Left colon (tissue), 2 donors: ENCODE results near the gene NANOS3. TPM values are rescaled to one million over a fixed set of nuclear protein-coding genes. Genes with fewer than 3 reads are reported as not detected.
A peak's percentile ranks its signal among the peaks of the same experiment; 100 is the strongest.

Experiments used
- ATAC-seq: fragments of 200-7000 bp; cut with Tn5 transposase; one replicate; pipeline ENCODE4 v1.9.1; 2020; ENCODE audit warnings: mild to moderate bottlenecking, moderate library complexity
- DNase-seq, 2 donors: peaks; one replicate each; pipeline ENCODE4 v3.0.0-alpha.2; 2020
- intact Hi-C, 2 donors: fragments of 100-400 bp; cut with DNase I in 1 of 2; cut with micrococcal nuclease in 1 of 2; formaldehyde crosslinking; loops; one replicate each; pipeline versions ENCODE4 v1.11.2 to v1.14.0; 2022; cut with DNase I, micrococcal nuclease
- total RNA-seq, 2 donors: library from RNA; stranded (reverse); fragmentation: NEBNext Ultra II Directional; extraction: Animal tissue kit (Norgen Biotek cat#: 25700); gene quantifications; one replicate each; pipeline ENCODE4 v1.2.1, GENCODE V29; 2021
- donor health status: DM: no; HTN: no; CAD: no.
- donor health status: DM: yes; HTN: yes; CAD: no.

Gene NANOS3
- total RNA-seq, 2 donors from 2014 or later: 0.56 TPM; not detected in 1

DNA sequence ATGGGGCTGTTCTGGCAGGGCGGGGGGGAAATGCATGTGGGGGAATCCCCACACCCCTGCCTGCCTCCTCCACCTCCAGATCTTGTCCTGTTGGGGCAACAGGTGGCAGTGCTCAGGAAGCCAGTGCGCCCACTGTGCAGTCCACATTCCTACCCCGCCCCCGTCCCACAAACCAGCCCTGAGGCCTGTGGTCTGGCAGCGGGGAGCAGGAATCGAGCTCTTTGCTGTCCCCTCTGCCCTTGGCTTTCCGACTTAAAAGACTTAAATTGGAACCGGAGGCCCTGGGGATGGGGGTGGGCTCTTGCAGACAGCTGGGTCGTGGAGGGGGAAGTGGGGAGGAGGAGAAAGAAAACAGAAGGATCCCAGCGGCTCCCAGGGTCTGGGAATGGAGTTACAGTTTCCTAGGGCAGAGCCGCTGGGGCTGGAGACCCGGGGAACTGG lies 4.3 kb downstream of the NANOS3 start:
- ATAC-seq (no peak), DNase-seq (peak in 1 of 2 donors; percentile 24)
- intact Hi-C loops: loop anchor here in 1 of 2 donors (2.0 kb wide), 1 partner anchor 194 kb away; no protein-coding TSS in a partner anchor

DNA sequence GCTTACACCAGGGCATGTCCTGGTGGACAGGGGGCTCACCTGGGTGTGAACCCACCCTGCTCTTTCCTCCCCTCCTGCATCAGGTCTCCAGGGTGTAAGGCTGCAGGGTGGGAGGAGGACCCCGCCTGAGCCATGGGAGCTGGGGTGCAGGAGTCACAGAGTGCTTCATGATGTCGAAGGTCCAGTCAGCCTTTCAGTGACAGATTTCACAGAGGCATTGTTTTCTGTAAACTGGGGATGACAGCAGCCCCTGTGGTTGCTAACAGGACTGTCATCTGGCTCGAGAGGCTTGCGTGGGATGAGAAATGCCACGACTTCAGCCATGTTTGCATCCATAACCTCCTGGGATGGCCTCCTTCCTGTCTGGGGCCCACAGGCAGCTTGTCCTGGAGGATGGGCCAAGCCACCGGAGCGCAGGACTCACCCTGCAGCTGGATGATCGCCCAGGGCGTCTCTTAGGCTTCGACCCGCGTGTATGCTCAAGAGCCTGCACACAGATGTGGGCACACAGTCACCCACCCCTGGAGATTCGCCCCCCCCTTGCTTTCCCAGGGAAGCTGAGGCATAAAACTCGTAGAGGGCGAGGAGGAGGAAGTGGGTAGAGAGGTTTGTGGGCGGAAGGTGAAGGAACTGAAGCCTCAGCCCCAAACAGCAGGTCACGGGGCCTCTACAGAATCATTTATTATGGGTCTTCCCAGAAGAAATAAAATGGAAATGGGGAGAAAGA lies 4.9 kb downstream of the NANOS3 start:
- DNase-seq (peak in 1 of 2 donors; percentile 67), ATAC-seq (peak; percentile 13)
- intact Hi-C loops: loop anchor here in 1 of 2 donors (2.0 kb wide), 1 partner anchor 193 kb away; no protein-coding TSS in a partner anchor

DNA sequence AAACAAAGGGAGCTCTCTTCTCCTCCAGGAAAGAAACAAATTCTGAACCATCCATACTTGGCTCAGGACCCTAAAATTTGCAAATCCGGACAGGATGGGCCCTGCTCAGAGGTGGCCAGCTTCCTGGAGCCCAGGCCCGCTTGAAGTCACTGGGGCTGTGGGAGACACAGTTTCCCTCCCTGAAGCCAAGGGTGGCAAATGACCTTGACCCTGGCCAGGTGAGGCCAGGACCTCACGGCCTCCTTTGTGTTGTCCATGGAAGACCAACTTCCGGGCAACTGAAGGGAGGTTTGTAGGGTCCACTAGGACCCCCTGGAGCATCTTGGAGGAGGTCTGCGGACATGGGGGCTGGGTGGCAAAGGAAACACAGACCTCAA lies 5.5 kb downstream of the NANOS3 start:
- ATAC-seq (no peak), DNase-seq (no peak)
- intact Hi-C loops: no loop called here

DNA sequence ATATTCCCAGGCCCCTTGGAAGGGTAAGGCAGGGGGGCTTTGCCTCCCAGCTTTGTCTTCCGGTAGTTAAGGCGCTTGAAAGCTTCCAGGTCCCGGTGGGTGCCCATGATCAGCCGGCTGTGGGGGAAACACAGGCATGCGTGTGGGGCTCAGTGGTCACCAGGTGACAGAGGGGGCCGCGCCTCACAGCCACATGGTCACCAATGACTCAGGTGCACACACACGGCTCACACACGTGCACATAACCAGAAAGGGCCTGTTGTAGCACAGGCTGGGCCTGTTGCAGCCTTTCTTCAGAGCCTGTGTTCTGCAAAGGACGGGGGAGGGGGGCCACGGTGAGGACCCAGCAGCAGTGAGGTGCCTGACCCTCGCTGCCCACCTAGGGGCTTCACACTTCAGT lies 5.9 kb downstream of the NANOS3 start:
- ATAC-seq (no peak), DNase-seq (no peak)
- intact Hi-C loops: no loop called here

DNA sequence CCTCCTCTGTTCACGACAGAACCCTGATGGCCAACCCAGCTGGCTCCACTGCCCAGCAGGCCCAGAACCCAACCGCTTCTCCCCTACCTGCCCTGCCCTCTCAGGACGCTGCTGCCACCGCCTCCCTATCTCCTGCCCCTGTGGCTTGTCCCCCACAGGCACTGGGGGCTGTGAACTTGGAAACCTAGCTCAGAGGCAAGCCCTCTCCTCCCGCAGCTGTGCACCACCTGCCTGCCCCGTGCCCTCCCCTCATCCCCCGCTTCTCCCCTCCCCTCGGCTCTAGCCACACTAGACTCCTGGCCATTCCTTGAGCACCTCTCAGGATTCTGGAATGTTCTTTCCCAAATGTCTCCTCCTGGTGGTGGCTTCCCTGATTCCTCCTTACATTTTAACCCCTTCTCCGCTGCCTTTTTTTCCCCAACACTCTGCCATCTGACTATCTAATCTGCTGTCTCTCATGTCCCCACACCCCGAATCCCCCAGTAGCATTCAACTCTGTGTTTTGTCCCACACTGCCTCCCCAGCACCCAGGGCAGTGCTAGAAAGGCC lies 6.7 kb downstream of the NANOS3 start:
- ATAC-seq (no peak), DNase-seq (no peak)
- intact Hi-C loops: no loop called here

DNA sequence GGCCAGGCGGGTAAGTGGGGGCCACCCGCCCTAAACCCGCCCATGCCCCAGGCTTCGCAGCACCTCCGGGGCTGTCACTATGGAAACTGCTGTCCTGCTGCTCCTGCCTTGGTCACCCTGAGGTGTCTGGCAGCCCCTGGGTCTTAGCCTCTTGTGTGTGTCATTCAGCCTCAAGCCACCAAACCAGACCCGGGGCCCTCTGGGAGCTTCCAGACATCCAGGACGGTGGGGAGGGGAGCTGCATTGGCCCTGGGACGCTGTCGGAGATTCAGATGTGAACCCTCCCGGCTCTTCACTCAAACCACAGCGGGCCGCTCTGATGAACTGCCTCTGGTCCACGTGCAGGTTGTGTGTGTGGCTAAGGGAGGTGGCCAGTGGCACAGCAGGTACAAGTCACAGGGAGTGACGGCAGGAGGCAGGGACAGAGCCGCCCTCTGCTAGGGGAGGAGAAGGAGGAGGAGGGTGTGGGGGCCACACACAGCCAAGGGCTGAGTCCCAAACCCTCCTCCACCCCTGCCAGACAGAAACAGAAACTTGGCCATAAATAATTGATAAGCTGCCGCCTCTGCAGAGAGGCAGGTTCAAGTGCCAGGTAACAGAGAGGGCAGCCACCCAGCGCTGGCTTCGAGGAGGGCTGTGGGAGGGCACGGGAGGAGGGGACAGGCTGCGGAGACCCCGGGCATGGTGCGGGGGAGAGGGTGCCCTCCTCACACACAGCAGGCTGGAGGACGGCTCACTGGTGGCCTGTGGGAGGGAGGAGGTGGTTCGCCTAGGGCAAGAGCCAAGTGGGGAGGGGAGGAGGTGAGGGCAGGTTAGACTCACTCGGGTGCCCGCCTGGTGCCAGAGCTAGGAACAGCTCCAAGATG lies 8.0 kb downstream of the NANOS3 start:
- DNase-seq (peak; percentile 69 to 89), ATAC-seq (peak; percentile 61)
- intact Hi-C loops: no loop called here

DNA sequence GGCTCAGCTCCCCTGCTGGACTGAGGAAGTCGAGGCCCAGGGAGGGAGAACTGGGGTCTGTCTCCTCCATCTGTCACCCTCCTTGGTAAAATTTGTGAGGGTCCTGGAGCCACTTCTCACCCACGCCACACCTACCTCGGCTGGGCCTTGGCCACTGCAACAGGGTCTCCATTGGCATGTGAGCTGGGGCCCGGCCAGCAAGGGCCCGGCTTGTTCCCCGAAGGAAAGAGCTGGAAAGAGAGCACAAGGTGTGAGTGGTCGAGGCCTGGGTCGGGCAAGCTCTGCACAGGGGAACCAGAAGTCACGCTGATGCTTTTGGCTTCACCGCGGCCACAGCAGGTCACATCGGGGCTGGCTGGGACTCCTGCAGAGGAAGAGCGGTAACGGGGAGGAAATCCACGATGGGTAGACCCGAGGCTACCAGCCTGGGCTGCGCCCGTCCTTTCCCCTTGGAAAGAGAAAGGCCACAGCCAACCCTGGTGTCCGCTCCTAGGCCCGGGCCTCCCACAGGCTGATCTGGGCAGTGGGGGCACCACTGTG lies 9.0 kb downstream of the NANOS3 start:
- DNase-seq (peak in 1 of 2 donors; percentile 16), ATAC-seq (no peak)
- intact Hi-C loops: no loop called here

DNA sequence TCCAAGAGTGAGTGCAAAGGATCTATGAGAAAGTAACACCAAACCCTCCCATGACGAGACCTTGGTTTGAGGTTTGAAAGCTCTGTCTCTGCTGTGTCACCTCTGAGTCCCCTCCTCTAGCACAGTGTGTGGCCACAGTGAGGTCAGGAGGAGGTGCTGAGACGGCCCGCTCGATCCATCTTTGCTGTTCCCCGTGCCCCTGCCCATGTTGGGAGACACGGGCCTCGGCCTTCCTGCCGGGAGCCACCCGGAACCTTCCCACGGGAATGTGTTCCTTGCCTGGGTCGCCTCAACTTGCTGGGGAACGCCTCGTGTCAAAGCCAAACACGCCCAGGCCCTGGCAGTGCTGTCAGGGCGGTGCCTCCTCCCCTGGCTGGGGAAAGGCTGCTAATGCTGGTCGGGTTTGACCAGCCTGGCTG lies 10.1 kb downstream of the NANOS3 start:
- ATAC-seq (peak; percentile 61), DNase-seq (peak; percentile 78 to 85)
- intact Hi-C loops: no loop called here

DNA sequence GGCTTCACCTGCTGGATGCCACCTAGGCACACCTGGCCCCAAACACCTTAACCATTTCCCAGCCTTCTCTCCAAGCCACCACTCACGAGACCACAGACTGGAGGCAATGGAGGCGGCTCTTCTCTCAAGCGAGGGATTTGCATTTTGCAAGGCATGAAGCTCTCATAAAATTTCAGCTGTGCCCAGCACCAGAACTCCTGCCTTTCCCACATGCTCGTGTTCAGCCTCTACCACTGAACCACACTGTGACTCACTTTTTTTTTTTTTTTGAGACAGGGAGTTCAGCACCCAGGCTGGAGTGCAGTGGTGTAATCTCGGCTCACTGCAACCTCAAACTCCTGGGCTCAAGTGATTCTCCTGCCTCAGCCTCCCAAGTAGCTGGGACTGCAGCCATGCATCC lies 10.6 kb downstream of the NANOS3 start:
- intact Hi-C loops: no loop called here
- peak; percentile 9 for ATAC-seq
- DNase-seq: no peak

DNA sequence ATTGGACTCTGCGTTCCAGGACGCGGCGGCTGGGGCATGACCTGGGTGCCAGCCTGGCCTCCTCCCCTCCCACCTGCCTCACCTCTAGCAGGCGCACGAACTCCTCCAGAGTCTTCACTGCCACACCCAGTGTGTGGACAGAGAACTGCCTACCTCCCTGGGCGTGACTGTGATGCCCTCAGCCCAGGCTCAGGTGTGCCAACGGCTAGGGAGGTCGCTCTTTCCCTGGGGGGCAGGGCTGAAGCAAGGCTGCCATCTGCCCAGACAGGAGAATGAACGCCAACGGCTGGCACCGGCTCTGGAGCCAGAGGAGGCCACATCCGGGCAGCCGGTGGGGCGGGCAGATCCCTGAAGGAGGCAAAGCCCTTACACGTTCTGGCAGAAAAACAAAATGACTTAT lies 11.3 kb downstream of the NANOS3 start:
- ATAC-seq: peak; percentile 76
- peak; percentile 79 to 90 for DNase-seq
- intact Hi-C loops: no loop called here

DNA sequence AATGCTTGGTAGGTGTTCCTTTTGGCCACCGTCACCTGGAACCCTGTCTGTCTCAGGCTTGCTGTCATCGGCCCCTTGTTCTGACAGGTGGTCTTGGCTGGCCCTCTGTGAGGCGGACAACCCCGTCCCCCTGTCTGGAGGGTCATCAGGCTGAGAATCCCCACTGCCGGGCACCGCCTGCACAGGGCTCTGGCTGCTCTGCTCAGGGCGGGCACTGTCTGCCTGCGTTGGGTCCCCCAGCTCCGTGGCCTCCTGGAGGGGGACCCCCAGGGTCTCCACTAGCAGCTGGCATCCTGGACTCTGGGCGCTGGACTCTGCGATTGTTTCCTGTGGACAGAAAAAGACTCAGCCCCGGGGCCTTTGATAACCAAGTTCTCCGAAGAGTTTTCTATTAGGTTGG lies 13.2 kb downstream of the NANOS3 start:
- intact Hi-C loops: no loop called here
- ATAC-seq: no peak
- DNase-seq: no peak

DNA sequence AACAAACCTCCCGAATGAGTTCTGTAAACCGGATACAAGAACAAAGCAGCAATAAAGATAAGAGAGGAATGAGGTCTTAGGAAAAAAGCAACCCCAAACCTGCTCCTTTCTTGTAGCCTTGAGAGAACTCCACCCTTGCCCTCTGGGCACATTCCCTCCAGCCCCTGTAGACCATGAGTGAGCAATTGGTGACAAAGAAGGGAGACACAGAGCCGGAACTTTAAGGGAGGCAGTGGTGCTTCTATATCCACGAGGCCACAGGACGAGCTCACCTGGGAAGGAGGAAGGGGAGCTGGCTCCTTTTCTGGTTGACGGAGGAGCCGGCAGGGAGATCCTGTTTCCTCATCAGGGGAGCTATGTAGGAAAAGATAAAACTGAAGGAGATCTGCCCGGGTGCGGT lies 15.9 kb downstream of the NANOS3 start:
- intact Hi-C loops: no loop called here
- ATAC-seq (peak; percentile 29), DNase-seq (peak; percentile 27 to 53)

DNA sequence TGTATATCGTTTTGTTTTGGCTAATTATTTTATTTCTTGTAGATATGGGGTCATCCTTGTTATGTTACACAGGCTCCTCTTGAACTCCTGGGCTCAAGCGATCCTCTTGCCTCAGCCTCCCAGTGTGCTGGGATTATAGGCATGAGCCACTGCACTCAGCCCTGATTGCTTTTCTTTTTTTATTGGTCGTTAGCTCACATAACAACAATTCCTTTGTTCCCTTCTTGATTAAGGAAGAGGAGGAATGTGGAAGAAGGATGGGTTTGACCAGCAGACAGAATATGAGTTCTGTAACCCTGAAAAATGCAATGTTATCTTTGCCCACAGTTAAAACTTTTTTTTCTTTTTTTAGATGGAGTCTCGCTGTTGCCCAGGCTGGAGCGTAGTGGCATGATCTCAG lies 17.6 kb downstream of the NANOS3 start:
- intact Hi-C loops: no loop called here
- ATAC-seq: peak; percentile 68
- no peak for DNase-seq

DNA sequence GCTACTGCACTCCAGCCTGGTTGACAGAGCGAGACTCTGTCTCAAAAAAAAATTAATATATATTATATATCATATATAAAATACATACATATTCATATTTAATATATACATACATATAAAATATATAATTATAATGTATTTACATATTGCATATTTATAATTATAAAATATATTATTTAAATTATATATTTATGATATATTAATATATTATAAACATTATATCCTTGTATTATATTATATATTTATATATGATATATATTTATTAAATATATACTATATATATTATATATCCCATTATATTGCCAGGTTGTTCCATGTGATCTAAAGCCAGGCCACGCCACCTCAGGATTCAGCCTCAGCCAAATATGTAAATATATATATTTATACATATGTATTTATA lies 19.3 kb downstream of the NANOS3 start:
- no peak for DNase-seq
- intact Hi-C loops: no loop called here
- ATAC-seq: no peak

DNA sequence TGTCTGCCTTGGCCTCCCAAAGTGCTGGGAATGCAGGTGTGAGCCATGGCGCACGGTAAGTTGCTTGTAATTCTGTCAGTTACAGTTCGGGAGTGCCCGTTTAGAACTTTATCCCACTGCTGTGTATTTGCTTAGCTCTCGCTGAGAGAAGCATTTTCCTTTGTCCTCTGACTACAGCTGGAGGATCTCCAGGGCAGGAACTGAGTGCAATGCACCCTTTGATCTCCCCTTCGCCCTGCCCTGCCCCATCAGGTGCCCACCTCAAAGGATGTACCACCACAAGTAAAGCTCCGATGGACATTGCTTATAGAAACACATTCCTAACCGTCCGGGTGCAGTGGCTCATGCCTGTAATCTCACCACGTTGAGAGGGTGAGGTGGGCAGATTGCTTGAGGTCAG lies 22.5 kb downstream of the NANOS3 start:
- intact Hi-C loops: no loop called here
- peak; percentile 87 for ATAC-seq
- no peak for DNase-seq

DNA sequence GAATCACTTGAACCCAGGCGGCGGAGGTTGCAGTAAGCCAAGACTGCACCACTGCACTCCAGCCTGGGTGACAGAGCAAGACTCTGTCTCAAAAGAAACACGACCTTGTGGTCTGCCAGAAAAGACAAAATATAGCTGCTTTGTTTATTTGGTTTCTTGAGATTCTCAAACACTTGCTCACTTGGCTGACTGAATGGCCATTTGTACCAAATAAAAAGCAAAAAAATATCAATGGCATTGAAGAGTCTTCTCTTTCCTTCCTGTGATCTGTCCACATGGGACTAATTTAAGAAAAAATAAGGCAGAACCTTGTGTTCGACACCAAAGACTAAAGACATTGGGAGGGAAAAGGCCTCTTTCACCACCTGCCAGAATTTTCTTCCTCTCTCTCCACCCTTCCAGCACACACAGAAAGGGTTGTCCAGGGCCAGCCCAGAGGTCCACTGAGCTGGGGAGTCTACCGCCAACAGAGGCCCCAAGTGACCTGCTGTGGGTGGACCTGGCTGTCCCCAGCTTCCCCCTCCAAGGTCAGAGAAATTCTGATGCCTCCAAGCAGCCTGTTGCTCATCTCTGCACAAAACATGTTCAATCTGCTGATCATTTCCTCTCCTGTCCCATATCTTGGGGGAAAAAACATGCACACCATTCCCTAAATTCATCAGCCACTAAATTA lies 23.1 kb downstream of the NANOS3 start:
- ATAC-seq: no peak
- intact Hi-C loops: no loop called here
- DNase-seq: no peak

DNA sequence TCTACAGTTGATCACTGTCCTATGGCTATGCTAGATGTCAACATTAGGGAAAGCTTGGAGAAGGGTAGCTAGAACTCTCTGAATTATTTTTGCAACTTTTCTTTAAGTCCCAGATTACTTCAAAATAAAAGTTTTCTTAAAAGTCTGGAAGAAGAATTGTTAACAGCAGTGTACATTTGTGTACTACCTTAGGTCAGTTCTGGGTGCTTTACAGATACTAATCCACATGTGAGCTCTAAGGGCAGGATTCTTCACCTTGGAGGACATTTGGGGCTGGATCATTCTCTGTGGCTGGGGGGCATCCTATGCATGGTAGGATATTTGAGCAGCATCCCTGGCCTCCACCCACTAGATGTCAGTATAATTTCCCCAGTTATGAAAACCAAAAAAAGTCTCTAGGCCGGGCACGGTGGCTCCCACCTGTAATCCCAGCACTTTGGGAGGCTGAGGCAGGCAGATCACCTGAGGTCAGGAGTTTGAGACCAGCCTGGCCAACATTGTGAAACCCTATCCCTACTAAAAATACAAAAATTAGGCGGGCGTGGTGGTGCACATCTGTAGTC lies 26.1 kb downstream of the NANOS3 start:
- no peak for ATAC-seq
- DNase-seq: no peak
- intact Hi-C loops: no loop called here

DNA sequence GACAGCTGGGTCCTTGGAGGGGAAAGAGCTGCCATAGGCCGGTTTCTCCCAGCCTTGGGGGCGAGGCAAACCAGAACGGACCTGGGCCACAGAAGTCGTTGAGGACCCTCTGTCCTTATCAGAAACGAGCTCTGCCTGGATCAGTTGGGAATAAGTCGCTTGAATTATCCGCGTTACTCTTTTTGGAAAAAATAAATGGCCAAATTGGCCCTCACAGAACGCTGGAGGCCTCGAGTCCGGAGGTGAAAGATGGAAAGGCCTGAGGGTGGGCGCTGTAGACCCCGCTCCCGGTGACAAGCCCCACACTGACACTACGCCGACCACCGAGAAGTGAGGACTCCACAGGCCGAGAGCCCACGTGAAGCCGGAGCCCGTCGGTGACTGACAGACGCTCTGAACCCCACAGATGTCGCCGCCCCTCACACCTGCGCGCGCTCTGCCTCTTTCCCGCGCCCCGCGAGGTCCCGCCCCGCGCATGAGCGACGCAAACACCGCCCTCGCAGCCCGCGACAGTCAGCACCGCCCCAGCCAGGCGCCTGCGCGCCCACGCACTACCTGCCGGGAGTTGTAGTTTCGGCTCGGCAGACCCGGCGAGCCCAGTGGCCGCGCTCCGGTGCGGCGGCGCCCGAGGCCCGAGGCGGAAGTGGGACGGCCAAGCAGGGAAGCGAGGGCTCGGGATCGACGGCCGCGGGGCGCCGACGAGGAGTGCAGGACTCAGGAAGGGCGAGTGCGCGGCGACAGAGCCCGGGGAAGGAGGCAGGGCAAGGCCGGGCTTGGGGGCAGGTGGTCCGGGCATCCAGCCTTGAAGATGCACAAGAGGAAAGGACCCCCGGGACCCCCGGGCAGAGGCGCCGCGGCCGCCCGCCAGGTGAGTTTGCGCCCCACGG lies 28.9 kb downstream of the NANOS3 start, which contains the start of the genes BRME1 and CC2D1A:
TSS of gene BRME1 (minus strand) at position 484 of the 887 bp plus-strand sequence. CDS start 1,225 bp downstream, outside the sequence.
TSS of gene CC2D1A (plus strand) at position 568 of the 887 bp plus-strand sequence. CDS start at position 809, 241 bp downstream.
- ATAC-seq (peak; percentile 91), DNase-seq (peak; percentile 94 to 96)
- intact Hi-C loops: no loop called here
